Measurements from ENCODE around the gene ZFP30. TPM values are rescaled to one million over a fixed set of nuclear protein-coding genes. Genes with fewer than 3 reads are reported as not detected.
A peak's percentile ranks its signal among the peaks of the same experiment; 100 is the strongest.

ZFP30 gene
- polyA plus RNA-seq, 3 donors = 0.28 to 0.85 (median 0.46) TPM

DNA sequence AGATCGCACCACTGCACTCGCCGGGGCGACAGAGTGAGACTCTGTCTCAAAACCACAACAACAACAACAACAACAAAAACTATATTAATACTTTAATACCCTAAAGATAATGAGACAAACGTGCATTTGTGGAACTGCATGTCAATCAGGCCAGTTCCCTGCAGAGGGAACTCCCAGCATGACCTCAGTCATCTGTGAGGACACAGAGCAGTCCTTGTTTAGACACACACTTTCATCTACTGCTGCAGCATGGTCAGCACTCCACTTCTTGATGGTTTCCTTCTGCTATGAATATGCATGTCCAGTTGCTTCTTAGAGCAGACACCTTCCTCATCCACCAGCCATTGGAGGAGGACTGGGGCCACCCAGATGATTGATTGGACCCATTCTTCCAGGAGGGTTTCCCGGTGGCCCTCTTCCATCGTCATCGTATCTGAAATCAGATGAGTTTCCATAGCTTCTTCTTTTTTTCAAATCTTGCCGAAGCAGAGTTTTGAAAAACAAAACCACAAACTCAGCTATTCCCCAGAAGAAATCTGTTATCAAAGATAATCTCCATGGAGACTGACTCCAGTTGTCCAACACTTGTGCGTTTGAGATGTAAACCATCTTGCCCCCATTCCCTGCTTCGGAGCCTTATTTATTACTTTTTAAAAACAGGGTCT lies 37.8 kb upstream of the ZFP30 start:
- H3K36me3 ChIP-seq (replicated peaks in 1 of 2; ENCODE audit: control insufficient read depth in 1 of 2, insufficient read depth in 2 of 2, low read length in 2 of 2) = peaks cover 0 to 3% of the 10 kb centered on the region in 2 donors
- 32% methylated on average over 6 of the region's 11 CpGs for WGBS (ENCODE audit: insufficient coverage)
- Mint-ChIP-seq H3K27ac (no peak overlapping the region), H3K36me3 (peaks cover 3 to 6% of the 10 kb centered on the region in 2 donors), H3K4me3 (no peak overlapping the region), H3K4me1 (peaks cover 9% of the 10 kb centered on the region), H3K9me3 (peaks cover 27 to 75% (median 72%) of the 10 kb centered on the region in 7 donors), H3K27me3 (ENCODE audit: low read depth in 3 of 3) (peaks cover 1 to 10% (median 7%) of the 10 kb centered on the region in 3 donors)
- no peak for TF ChIP-seq CTCF (IDR thresholded peaks at IDR 0.05)
- H2AFZ ChIP-seq (ENCODE audit: insufficient read depth, low read depth, low read length, poor library complexity, severe bottlenecking) = no peak overlapping the region
- H3K79me2 ChIP-seq (ENCODE audit: insufficient read depth, low read length) = no peaks in the 10 kb centered on the region
- no peak for DNase-seq
- H3K9me3 ChIP-seq (replicated peaks in 1 of 2; ENCODE audit: control insufficient read depth in 1 of 2, insufficient read depth in 1 of 2, low read length in 2 of 2) = peaks cover 69 to 71% of the 10 kb centered on the region in 2 donors
- H3K27ac ChIP-seq (ENCODE audit: low read depth in 1 of 2, low read length in 2 of 2) = no peak overlapping the region
- intact Hi-C loops (cut with micrococcal nuclease) = no loop called here
- H3K4me3 ChIP-seq (replicated peaks in 1 of 3; ENCODE audit: low read depth in 2 of 3, low read length in 3 of 3) = no peak overlapping the region
- H3K4me2 ChIP-seq (replicated peaks; ENCODE audit: extremely low read depth, low read length, poor library complexity, severe bottlenecking) = no peak overlapping the region
- H3K9ac ChIP-seq (ENCODE audit: insufficient read depth, low read length, poor library complexity, severe bottlenecking) = no peak overlapping the region
- H4K20me1 ChIP-seq (ENCODE audit: insufficient read depth, low read length) = no peaks in the 10 kb centered on the region
- no peaks in the 10 kb centered on the region for H3K27me3 ChIP-seq (ENCODE audit: control insufficient read depth in 2 of 2, insufficient read depth in 2 of 2, low read length in 2 of 2)
- H3K4me1 ChIP-seq (ENCODE audit: control insufficient read depth in 1 of 2, insufficient read depth in 2 of 2, low read length in 2 of 2) = peaks cover 7 to 9% of the 10 kb centered on the region in 2 donors

- Histone ChIP-seq H3K27ac (ENCODE audit: low read depth in 1 of 2, low read length in 2 of 2) (no peak overlapping the region), H3K4me3 (replicated peaks in 1 of 3; ENCODE audit: low read depth in 2 of 3, low read length in 3 of 3) (peak overlapping the region; percentile 28 to 77 (median 40)), H3K9ac (ENCODE audit: insufficient read depth, low read length, poor library complexity, severe bottlenecking) (peak overlapping the region; percentile 43), H4K20me1 (ENCODE audit: insufficient read depth, low read length) (no peaks in the 10 kb centered on the region), H3K36me3 (replicated peaks in 1 of 2; ENCODE audit: control insufficient read depth in 1 of 2, insufficient read depth in 2 of 2, low read length in 2 of 2) (no peaks in the 10 kb centered on the region), H2AFZ (ENCODE audit: insufficient read depth, low read depth, low read length, poor library complexity, severe bottlenecking) (peak overlapping the region; percentile 89), H3K27me3 (ENCODE audit: control insufficient read depth in 2 of 2, insufficient read depth in 2 of 2, low read length in 2 of 2) (no peaks in the 10 kb centered on the region), H3K79me2 (ENCODE audit: insufficient read depth, low read length) (no peaks in the 10 kb centered on the region), H3K9me3 (replicated peaks in 1 of 2; ENCODE audit: control insufficient read depth in 1 of 2, insufficient read depth in 1 of 2, low read length in 2 of 2) (peaks cover 68 to 77% of the 10 kb centered on the region in 2 donors), H3K4me2 (replicated peaks; ENCODE audit: extremely low read depth, low read length, poor library complexity, severe bottlenecking) (peak overlapping the region; percentile 83), H3K4me1 (ENCODE audit: control insufficient read depth in 1 of 2, insufficient read depth in 2 of 2, low read length in 2 of 2) (peaks cover 7 to 9% of the 10 kb centered on the region in 2 donors)
- Mint-ChIP-seq H3K27me3 (ENCODE audit: low read depth in 3 of 3) (peaks cover 1 to 12% (median 7%) of the 10 kb centered on the region in 3 donors), H3K9me3 (peaks cover 21 to 82% (median 76%) of the 10 kb centered on the region in 7 donors), H3K36me3 (peaks cover 3 to 4% of the 10 kb centered on the region in 2 donors), H3K4me3 (peak overlapping the region; percentile 85 to 94), H3K27ac (peak overlapping the region in 2 of 7 donors; percentile 66 to 77), H3K4me1 (peaks cover 9% of the 10 kb centered on the region)
- intact Hi-C loops (cut with micrococcal nuclease) = no loop called here
- 0% methylated on average over 43 of the region's 48 CpGs for WGBS (ENCODE audit: insufficient coverage)
- peak in 1 of 3 donors; percentile 12 for DNase-seq
- no peak for TF ChIP-seq CTCF (IDR thresholded peaks at IDR 0.05)
Observed at GRCh38 chr19:37691881-37692504, 36.7 kb upstream of the ZFP30 start.

Measured in CD14-positive monocyte (primary cell).